ENCODE data around the gene JAM2.

The JAM2 gene

DNA sequence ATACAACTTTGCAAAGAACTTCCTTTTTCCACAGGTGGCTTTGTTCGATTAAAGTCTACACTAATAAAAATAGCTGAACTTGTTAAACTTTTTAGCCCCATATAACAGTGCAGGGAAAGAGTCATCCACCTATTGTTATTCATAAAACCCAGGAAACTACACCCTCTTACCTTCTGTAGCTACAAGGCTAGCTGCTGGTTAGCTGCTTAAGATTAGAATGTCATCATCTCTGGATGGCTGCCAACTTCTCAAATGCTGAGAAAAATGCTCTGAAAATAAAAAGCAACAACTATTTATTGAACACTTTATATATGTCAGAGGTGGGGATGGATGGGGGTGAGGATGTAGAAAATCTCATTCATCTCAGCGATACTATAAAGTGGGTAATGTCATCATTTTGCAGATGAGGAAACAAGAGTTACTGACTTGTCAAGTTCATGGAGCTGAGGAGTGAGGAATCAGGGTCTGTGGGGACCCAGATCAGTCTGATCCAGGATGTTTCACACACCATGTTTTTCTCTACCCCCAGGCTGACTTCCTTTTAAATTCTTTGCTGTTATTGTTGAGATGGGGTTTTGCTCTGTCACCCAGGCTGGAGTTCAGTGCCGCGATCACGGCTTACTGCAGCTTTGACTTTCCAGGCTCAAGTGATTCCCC lies 78.6 kb downstream of the JAM2 start:
- H3K4me3 ChIP-seq (replicated peaks; ENCODE audit: low read depth, low read length), result no peak overlapping the region
- peak; percentile 71 for DNase-seq (ENCODE audit: low read depth)
- TF ChIP-seq CTCF (IDR thresholded peaks at IDR 0.05; ENCODE audit: low read length, missing control alignments), result no peak

DNA sequence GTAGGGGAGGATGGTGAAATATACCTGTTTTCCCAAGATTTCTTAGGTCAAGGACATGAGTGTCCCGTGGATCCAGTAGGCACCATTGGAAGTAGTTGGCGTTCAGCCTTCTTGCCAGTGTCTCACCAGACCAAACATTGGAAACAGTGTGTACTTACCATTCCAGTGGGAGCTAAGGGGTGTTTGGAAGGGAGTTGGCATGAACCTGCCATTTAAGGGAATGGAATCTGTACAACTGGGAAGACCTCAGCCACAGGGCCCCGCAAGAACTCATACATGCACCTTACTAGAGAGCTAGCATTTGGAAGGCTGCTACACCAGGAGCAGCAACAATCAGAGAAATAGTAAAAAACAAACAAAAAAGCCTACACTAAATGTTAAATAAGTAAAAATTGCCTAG lies 82.9 kb downstream of the JAM2 start:
- no peak overlapping the region for H3K4me3 ChIP-seq (replicated peaks; ENCODE audit: low read depth, low read length)
- no peak for TF ChIP-seq CTCF (IDR thresholded peaks at IDR 0.05; ENCODE audit: low read length, missing control alignments)
- no peak for DNase-seq (ENCODE audit: low read depth)

GRCh38 chr21:25722631-25723030 lies 83.6 kb downstream of the JAM2 start:
- no peak for TF ChIP-seq CTCF (IDR thresholded peaks at IDR 0.05; ENCODE audit: low read length, missing control alignments)
- no peak for DNase-seq (ENCODE audit: low read depth)
- no peak overlapping the region for H3K4me3 ChIP-seq (replicated peaks; ENCODE audit: low read depth, low read length)

DNA sequence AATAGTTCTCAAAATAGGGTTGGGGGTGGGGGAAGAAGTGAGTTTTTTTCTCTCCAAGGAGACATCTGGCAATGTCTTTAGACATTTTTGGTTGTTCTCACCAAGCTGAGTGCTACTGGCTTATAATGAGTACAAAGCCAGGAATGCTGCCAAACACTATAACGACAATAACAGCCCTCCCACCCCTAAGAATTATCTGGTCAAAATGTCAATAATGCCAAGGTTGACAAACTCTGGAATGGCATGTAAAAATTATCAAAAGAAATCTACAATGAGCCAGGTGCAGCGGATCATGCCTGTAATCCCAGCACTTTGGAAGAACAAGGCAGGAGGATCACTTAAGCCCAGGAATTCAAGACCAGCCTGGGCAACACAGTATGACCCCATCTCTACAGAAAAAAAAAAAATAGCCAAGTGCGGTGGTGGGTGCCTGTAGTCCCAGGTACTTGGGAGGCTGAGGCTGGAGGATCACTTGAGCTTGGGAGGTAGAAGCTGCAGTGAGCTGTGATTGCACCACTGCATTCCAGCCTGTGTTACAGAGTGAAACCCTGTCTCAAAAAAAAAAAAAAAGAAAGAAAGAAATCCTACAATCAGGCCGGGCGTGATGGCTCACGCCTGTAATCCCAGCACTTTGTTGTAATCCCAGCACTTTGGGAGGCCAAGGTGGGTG lies 93.2 kb downstream of the JAM2 start:
- no peak for TF ChIP-seq CTCF (IDR thresholded peaks at IDR 0.05; ENCODE audit: low read length, missing control alignments)
- no peak for DNase-seq (ENCODE audit: low read depth)
- H3K4me3 ChIP-seq (replicated peaks; ENCODE audit: low read depth, low read length), result no peak overlapping the region

- peak; percentile 31 for DNase-seq (ENCODE audit: low read depth)
- TF ChIP-seq CTCF (IDR thresholded peaks at IDR 0.05; ENCODE audit: low read length, missing control alignments), result no peak
- H3K4me3 ChIP-seq (replicated peaks; ENCODE audit: low read depth, low read length), result peak overlapping the region; percentile 96
These were observed 95.0 kb downstream of the JAM2 start for GRCh38 chr21:25733859-25734653.

DNA sequence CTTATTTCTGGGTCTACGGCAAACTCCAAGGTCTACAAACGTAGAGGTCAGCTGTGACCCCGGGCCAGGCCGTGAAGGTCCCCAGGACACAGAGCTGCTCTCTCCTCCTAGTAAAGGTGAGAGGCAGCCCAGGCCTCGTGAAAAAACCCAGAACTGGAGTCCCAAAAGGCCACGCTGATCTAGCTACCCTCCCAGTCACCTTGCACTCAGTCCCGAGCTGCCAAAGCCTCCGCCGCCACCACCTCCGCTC lies 95.5 kb downstream of the JAM2 start:
- peak overlapping the region; percentile 96 for H3K4me3 ChIP-seq (replicated peaks; ENCODE audit: low read depth, low read length)
- no peak for TF ChIP-seq CTCF (IDR thresholded peaks at IDR 0.05; ENCODE audit: low read length, missing control alignments)
- no peak for DNase-seq (ENCODE audit: low read depth)
